ENCODE measurements around the gene CSHL1. TPM values are rescaled to one million over a fixed set of nuclear protein-coding genes. Genes with fewer than 3 reads are reported as not detected.

The CSHL1 gene
- total RNA-seq, 1 donor from 2014 or later: not detected

- Histone ChIP-seq H2AFZ (ENCODE audit: low read depth, low read length) (no peak overlapping the region), H3K4me3 (ENCODE audit: insufficient read depth, low read depth, low read length) (no peak overlapping the region), H3K27ac (ENCODE audit: low read depth, low read length) (no peak overlapping the region), H3K4me2 (ENCODE audit: low read length) (no peak overlapping the region), H3K9ac (ENCODE audit: low read length) (no peak overlapping the region), H3K36me3 (ENCODE audit: insufficient read depth, low read length) (no peaks in the 10 kb centered on the region), H3K9me3 (ENCODE audit: insufficient read depth, low read depth, low read length) (no peaks in the 10 kb centered on the region), H3K27me3 (ENCODE audit: insufficient read depth, low read length) (peaks cover 5% of the 10 kb centered on the region), H3K79me2 (ENCODE audit: insufficient read depth, low read length) (no peaks in the 10 kb centered on the region), H4K20me1 (ENCODE audit: insufficient read depth, low read length) (no peaks in the 10 kb centered on the region), H3K4me1 (ENCODE audit: insufficient read depth, low read length) (no peaks in the 10 kb centered on the region)
- Mint-ChIP-seq H3K4me3 (ENCODE audit: unreplicated experiment) (no peak overlapping the region), H3K36me3 (ENCODE audit: low read depth, unreplicated experiment) (no peaks in the 10 kb centered on the region), H3K27me3 (ENCODE audit: low read depth, unreplicated experiment) (peaks cover 29% of the 10 kb centered on the region), H3K9me3 (ENCODE audit: unreplicated experiment) (peaks cover 2% of the 10 kb centered on the region), H3K27ac (ENCODE audit: unreplicated experiment) (no peak overlapping the region), H3K4me1 (ENCODE audit: low read depth, unreplicated experiment) (no peaks in the 10 kb centered on the region)
- DNase-seq (ENCODE audit: low read depth) (no peak), FAIRE-seq (no peak)
- no peak for TF ChIP-seq CTCF (IDR thresholded peaks at IDR 0.05; ENCODE audit: insufficient read depth, low read depth, low read length)
- TF ChIP-seq EZH2 (IDR thresholded peaks at IDR 0.05; ENCODE audit: insufficient read depth, low read length): no peak
Measured at GRCh38 chr17:63937920-63938319, 26.9 kb upstream of the CSHL1 start.

- no peak overlapping the region for H3K4me2 ChIP-seq (ENCODE audit: low read length)
- H3K4me3 Mint-ChIP-seq (ENCODE audit: unreplicated experiment): no peak overlapping the region
Measured at GRCh38 chr17:63937319-63937718, 26.3 kb upstream of the CSHL1 start.

More at GRCh38 chr17:63937319-63937718, 26.3 kb upstream of the CSHL1 start:
- no peak overlapping the region for H3K4me3 ChIP-seq (ENCODE audit: insufficient read depth, low read depth, low read length)
- no peaks in the 10 kb centered on the region for H3K9me3 ChIP-seq (ENCODE audit: insufficient read depth, low read depth, low read length)
- H4K20me1 ChIP-seq (ENCODE audit: insufficient read depth, low read length): no peaks in the 10 kb centered on the region
- peaks cover 25% of the 10 kb centered on the region for H3K27me3 Mint-ChIP-seq (ENCODE audit: low read depth, unreplicated experiment)
- no peak for FAIRE-seq
- H3K27ac Mint-ChIP-seq (ENCODE audit: unreplicated experiment): no peak overlapping the region
- H3K27me3 ChIP-seq (ENCODE audit: insufficient read depth, low read length): peaks cover 5% of the 10 kb centered on the region
- TF ChIP-seq EZH2 (IDR thresholded peaks at IDR 0.05; ENCODE audit: insufficient read depth, low read length) (no peak), CTCF (IDR thresholded peaks at IDR 0.05; ENCODE audit: insufficient read depth, low read depth, low read length) (no peak)
- DNase-seq (ENCODE audit: low read depth): no peak
- H3K4me1 ChIP-seq (ENCODE audit: insufficient read depth, low read length): no peaks in the 10 kb centered on the region
- no peak overlapping the region for H3K9ac ChIP-seq (ENCODE audit: low read length)
- no peaks in the 10 kb centered on the region for H3K36me3 ChIP-seq (ENCODE audit: insufficient read depth, low read length)
- H3K27ac ChIP-seq (ENCODE audit: low read depth, low read length): no peak overlapping the region
- H3K36me3 Mint-ChIP-seq (ENCODE audit: low read depth, unreplicated experiment): no peaks in the 10 kb centered on the region
- no peaks in the 10 kb centered on the region for H3K79me2 ChIP-seq (ENCODE audit: insufficient read depth, low read length)
- H3K9me3 Mint-ChIP-seq (ENCODE audit: unreplicated experiment): peaks cover 2% of the 10 kb centered on the region
- no peak overlapping the region for H2AFZ ChIP-seq (ENCODE audit: low read depth, low read length)
- no peaks in the 10 kb centered on the region for H3K4me1 Mint-ChIP-seq (ENCODE audit: low read depth, unreplicated experiment)
